CD4-positive, alpha-beta T cell treated with Interleukin-2 at 100 ng/mL for 4 hours (primary cell): ENCODE data around the gene IMMP1L.

Experiments
- DNase-seq: peaks from one replicate; pipeline ENCODE4 v3.0.0-alpha.2; 2020; ENCODE audit warnings: low spot score

IMMP1L gene

DNA sequence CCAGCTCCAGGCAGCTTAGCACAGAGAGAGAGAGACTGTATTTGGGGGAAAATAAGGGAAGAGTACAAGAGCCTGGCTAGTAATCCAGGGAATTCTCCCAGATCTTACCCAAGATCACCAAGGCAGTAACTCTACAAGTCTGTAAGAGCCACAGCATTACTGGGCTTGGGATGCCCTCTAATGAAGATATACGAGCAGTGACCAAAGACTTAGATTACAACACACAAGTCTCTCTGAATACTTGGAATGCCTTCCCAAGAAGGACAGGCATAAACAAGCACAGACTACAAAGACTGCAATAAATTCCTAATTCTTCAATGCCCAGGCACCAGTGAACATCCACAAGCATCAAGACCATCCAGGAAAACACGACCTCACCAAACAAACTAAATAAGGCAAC lies 122.0 kb downstream of the IMMP1L start:
- DNase-seq: no peak

- DNase-seq: no peak
Observed at GRCh38 chr11:31383116-31383515, 126.3 kb downstream of the IMMP1L start.
